Amniotic stem cell (primary cell): ENCODE measurements around the gene PVALEF.

ENCODE experiments used
- DNase-seq: peaks from one replicate; lab custom pipeline; 2025; lab: John Stamatoyannopoulos, UW

PVALEF gene

DNA sequence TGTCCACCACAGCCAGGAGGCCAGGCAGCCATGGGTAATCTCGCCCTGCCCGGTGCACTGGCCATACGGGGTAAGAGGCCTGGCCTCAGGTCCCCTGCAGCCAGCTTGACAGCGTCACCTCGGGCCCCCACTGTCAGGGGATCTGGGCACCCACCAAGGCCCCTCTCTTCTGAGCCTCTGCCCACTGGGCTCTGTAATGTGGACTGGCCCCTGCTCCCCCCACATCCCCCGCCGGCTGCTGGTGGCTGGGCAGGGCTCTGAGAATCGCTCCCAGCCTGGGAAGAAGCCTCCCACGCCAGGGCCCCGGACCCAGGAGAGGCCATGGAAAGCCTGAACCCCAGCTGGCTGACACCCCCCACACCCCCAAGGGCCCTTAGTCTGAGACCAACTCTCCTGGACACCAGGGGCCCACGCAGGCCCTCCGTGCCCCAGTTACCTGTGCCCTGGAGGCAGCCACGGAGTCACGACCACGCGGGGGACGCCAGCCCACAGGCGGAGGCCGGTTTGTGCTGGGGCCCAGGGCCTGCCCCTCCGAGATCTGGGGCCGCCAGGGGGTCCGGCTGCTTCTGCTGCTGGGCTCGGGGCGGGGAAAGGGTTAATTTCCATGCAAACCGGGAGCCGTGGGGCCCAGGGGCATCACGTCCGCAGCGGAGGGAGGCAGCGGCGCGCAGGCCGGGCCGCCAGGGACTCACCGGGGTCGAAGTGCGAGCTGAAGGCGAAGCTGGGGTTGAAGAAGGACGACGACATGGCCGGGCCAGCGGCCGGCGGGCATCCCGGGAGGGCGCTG lies at the start of gene PVALEF:
Gene PVALEF (plus strand): TSS at position 262 of the 787 bp plus-strand sequence. CDS start 15,720 bp downstream, outside the sequence.
- DNase-seq = no peak

DNA sequence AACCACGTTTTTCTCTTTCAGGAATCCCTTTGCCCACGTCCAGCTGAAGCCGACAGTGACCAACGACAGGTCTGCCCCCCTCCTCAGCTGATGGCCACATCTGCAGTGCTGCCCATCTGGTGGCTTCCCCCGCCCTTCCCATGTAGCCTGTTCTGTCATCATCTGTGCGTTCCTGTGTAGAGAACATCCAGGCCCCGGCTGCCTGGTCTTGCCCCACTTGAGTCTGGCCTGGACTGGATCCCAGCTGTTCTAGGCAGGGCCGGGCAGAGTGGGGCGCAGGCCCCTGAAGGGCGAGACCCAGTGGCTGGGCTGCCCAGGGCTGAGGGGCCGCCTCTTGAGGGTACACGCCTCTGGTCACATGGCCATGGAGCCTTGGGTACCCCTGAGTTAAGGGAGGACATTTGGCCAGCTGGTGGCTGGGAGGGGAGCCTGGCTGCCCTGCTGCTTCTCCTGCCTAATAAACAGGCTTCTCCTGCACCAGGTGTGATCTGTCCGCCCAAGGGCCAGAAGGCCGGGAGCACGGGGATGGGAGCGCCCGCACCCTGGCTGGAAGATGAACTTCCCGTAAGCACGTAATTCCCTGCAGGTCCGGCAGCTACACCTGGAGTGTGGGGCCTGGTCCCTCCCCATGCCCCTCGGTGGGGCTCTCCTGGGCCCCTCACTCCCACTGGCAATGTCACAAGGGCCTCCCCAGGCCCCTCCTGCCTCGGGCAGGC lies 49.4 kb upstream of the PVALEF start:
- no peak for DNase-seq

DNA sequence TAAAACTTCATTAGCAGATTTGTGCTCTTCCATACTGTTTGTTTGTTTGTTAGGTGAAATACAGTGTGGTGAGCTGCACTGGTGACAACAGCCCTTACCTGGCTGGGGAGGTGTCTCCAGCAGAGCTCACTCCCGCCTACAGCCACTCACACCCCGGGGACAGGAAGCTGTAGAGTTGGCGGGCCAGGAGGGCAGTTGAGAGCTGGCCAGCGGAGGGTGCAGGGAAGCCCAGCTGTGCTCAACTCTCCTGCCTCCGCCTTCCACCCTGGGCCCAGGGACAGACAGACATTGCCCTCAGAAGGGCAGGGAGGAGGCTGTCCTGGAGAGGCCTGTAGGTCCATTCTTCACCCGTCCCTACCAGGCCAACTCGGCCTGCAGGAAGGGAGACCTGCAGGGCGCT lies 48.6 kb upstream of the PVALEF start:
- DNase-seq = no peak

DNA sequence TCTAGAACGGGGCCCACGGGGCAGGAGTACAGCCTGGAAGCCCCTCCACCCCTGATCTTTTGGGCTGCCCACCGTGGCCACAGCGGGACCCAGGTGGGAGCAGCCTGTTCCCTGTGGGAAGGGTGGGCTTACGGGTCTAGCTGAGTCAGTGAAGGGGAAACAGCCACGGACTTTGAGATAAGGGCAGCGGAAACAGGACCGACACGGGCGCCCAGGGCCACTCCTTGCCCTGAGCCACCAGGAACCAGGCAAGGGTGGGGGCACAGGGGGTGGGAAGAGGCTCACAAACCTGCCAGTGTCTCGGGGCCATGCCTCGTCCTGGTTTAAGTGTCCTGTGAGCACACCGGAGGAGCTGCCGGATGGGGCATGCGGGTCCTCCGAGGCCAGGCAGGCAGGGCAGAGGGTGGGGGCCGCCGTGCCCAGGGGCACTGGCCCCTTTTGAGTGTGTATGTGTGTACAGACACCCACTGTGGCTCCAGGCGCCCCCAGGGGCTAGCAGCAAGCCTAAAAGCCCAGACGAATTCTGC lies 47.6 kb upstream of the PVALEF start:
- no peak for DNase-seq

DNA sequence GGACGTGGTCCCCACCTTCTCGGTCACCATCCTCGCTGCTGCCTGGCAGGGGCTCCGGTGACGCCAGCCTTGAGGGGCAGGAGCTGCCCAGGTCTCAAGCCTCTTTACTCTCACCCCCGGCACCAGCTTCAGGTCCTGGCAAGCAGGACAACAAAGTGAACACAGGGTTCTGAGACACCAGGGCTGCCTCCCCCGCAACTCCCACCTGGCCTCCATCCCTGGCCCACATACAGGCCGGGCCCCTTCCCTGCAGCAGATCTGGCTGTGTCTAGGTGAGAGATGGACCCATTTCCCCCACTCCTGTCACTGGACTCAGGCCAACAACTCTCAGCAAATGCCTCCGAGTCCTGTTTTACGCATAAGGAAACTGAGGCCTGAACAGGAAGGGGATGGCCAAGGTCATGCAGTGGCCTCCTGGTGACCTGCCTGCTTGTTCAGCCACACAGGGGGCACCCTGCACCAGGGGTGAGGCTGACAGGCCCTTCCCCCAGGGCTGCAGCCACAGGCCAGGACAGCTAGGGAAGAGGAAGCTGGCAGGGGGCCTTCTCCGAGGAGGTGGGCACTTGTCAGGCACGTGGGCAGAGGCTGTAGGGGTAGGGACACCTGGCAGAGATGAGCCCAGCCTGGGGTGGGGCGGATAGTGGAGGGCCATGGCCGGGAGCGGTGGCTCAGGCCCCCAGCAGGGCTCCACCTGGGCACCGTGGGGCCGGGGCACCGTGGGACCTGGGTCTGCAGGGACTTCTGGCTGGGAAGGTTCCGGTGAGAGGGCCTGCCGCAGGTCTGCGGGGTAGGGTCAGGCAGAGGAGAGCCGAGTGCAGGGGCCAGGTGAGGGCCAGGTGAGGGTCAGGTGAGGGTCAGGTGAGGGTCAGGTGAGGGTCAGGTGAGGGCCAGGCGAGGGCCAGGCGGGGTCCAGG lies 46.7 kb upstream of the PVALEF start:
- DNase-seq = no peak

DNA sequence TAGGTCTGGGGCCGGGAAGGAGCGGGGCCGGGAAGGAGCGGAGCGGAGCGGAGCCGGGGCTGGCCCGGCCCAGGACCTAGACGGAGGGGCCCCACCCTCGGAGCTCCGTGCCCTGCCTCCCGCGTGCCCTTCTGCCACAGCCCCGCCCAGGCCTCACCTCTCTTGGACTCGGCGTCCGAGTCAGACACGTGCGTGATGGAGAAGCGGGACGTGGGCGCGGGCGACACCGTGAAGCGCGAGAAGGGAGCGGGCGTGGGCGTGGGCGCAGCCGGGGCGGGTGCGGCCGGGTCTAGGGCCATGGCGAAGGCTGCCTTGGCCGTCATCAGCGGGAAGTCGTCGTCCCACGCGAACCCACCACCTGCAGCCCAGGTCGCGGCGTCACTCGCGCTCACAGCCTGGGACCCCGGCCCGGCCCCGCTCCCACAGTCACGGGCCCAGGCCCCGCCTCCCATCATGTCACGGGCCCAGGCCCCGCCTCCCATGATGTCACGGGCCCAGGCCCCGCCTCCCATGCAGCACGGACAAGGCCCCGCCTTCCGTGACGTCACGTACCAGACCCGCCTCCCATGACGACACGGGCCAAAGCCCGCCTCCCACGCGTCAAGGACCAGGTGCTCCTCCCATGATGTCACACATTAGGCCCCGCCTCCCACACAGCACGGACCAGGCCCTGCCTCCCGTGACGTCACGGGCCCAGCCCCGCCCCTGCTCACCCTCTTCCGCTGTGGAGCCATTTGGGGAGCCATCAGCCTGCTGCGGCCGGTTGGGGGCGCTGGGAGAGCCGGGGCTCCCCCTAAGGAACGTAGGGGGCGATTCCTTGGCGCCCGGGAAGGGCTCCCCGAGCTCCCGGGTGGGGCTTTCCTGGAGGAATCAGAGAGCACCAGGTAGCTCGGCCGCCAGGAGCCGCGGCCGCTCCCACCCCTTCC lies 45.8 kb upstream of the PVALEF start:
- DNase-seq = peak; percentile 86

DNA sequence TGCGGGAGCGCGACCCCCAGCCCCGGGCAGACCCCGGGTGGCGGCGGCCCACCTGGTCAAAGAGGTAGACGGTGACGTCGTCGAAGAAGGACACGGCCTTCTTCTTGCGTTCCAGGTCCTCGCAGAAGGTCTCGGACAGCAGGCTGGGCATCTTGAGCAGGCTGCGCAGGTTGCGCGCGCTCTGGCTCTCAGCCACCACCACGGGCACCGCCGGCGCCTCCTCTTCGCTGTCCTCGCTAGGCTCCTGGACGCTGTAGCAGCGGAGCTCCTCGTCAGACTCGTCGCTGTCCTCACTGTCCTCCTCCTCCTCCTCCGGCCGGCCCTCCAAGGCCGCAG lies 45.2 kb upstream of the PVALEF start:
- no peak for DNase-seq

DNA sequence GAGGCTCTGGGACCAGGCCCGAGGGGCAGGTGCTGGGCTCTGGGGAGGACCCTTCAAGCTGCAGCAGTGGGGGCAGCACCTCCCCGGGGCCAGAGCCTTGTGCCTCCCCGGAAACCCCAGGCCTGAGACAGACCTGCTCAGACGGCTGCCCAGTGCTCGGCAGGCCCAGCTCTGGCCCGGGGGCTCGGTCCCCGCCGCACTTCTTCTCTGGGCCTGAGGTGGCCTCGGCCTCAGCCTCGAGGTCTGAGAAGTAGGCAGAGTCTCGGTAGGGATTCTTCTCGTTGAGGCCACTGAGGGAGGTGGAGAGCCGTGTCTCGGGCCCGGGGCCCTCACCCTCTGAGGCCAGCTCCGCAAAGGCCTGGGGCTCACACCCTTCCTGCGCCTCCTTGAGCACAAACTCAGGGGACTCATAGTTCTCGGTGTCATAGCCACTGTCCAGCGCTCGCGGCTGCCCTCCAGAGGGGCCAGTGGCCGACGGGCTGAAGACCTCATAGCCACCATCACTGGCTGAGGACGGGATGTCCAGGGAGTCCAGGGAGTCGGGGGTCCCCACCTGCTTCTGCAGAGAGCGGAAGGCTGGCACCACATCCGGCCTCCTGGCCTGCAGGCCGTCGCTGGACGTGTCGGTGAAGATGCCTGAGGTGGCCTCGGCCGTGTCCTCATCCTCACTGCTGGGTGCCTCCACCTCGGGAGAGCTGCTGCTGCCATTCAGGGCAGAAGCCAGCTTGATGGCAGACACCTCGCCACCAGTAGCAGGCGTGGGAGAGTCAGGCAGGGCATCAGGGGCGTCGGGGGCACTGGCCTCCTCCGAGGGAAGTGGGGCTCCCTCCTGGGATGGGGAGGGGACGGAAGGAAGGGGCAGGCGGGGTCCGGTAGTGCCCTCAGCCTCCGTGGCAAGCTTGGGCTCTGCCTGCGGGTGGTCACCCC lies 44.3 kb upstream of the PVALEF start:
- DNase-seq = no peak

DNA sequence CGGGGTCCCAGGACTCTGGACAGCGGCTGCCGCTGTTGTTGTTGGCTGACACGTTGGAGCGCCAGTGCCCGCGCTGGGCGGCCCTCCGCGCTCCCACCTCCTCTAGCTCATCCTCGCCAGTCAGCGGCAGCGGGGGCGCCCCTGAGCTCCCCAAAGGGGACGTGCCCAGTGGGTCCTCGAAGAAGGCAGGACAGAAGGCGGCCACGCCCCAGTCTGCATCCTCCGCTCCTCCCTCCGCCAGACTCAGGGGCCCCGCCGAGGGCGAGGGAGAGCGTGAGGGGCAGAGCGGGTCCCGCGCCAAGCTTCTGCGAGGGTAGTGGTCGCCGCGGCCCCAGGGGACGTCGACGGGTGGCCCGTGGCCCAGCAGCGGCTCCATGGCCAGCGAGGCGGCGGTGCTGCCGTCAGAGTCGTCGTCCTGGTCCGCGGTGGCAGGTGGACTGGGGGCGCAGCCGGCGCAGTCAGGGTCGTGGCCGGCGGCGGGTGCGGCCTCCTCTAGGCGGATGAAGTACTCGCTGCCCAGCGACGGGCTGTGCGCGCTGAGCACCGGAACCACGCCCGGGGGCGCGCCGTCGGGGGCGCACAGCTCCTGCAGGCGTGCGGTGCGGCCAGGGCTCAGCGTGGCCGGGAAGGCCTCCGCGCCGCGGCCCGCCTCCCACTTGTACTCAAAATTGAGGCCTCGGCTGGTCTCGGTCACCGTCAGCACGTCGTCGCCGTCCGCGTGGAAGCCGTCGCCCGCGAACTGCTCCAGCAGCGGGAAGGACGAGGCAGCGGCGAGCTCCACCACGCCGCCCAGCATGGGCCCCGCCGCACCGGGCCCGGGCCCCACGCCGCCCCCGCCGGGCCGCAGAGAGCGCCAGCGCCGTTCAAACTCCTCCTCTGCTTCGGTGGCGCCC lies 43.2 kb upstream of the PVALEF start:
- DNase-seq = no peak

DNA sequence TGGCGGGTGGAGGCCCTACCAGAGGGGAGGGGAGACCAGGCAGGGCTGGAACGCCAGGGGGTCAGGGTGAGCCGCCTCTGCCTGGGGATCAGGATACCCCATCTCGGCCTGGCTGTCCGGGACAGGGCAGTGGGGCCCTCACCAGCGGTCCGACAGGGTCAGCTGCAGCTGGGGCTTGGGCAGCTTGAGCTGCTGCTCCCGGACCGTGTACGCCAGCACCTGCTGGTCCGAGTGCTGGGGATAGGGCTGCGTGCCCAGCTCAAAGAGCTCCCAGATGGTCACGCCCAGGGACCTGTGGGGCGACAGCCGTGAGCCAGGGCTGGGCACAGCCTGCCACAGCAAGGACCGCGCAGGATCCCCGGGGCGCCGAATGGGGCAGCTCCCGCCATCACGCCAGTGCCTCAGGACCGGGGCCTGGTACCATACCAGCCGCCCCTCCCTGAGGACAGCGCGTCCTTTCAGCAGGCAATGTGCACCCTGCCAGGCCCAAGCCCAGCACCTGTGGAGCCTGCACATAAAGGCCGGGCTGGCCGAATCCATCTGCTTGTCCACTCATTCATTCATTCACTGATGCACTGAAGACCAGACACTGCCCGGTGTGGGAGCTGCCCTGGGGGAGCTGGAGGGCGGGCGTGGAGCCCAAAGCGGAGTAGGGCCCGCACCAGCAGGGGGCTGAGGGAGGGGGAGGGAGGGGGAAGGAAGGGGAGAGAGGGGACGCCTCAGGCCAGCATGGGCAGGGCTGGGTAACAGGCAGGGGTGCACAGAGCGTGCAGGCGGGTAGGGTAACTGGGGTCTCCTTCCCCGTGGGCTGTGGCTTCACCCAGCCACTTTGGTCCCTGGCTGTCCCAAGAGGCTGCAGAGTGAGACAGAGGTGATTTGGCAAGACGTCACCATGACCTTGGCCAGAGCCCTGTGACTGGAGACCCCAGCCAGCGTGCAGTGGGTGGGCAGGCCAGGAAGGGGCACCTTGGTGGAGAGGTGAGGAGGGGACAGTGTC lies 42.0 kb upstream of the PVALEF start:
- DNase-seq = no peak

DNA sequence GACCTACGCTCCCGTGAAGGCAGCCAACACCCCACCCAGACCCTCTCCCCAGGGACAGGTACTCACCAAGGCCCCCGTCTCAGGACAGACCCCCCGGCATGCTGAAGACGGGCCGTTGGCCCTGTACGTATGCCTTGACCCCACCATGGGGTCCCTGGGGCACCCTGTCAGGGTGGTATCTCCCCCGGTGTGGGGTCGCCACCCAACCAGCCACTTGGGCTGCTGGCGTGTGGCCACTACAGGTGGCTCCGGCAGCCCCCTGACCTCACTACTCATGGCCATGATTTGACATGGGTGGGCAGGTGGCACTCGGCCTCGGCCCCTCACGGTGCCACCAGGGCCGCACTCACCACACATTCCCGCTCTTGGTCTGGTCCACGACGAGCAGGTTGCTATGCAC lies 40.9 kb upstream of the PVALEF start:
- DNase-seq = no peak

DNA sequence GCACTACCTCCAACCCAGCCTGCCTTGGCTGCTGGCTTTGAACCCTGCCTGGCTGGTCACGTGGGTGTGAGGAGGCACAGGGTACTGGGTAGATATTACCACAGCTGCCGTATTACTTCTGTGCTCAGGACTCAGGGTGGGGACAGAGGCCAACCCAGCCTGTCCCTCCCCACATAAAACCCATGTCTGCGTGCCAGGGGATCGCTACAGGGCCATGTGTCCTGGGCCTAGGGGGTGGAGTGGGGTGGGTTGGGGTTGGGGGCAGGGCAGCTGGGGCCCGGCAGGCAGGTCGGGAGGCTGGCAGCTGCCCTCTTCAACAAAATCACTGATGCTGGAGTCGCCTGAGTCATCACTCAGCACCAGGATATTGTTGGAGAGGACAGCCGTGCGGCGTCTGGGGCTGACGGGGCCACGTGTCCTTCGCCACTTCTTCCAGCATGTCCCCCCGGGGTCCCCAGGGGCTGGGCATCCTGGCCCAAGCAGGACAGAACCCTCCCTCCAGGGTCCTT lies 39.7 kb upstream of the PVALEF start:
- DNase-seq = no peak

DNA sequence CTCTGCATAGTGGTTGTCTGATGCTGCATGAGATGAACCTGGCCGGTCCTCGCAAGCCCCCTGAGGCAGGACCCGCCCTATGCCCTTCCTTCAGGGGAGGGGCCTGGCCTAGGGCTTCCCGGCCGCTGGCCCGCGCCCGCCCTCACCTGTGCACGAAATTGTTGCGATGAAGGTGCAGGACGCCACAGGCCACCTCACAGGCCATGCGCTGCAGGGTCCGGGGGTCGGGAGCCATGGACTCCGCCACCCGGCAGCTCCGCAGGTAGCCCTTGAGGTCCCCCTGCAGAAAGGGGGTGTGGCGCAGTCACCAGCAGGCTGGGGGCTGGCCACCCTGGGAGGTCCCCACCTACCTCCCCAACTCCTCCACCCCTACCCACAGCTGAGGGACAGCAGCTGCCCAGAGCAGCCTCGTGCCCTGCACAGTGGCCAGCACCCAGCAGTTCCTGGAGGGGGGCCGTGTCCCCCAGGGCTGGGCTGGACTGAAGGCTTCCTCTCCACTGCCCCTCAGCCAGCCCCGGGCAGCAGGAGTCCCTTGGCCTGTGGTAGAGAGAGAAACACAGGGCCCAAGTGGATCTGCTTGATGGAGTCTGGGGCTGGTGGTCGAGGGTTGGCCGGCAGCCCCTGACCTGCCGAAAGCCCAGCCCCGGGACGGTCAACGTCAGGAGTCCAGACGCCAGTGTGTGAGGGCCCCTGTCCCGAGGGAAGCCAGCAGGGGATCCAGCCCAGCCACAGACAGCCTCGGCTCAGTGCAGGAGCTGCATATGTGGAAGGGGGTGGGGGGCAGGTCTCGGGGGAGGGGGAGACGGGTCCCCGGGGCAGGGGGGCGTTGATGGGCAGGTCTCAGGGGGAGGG lies 38.8 kb upstream of the PVALEF start:
- no peak for DNase-seq

DNA sequence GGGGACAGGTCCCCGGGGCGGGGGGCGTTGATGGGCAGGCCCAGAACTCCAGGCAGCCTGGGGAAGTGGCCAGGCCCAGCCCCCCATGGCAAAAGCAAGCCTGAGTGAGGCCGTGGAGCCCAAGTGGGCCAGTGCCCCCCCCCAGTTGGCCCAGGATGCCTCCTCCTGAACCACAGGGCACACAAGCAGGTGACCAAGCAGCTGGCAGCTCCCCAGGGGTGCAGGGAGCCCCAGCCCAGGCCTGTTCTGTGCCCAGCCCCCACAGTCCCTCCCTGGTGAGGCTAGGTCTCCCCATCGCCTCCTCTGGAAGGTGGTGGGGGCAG lies 38.2 kb upstream of the PVALEF start:
- DNase-seq = no peak

DNA sequence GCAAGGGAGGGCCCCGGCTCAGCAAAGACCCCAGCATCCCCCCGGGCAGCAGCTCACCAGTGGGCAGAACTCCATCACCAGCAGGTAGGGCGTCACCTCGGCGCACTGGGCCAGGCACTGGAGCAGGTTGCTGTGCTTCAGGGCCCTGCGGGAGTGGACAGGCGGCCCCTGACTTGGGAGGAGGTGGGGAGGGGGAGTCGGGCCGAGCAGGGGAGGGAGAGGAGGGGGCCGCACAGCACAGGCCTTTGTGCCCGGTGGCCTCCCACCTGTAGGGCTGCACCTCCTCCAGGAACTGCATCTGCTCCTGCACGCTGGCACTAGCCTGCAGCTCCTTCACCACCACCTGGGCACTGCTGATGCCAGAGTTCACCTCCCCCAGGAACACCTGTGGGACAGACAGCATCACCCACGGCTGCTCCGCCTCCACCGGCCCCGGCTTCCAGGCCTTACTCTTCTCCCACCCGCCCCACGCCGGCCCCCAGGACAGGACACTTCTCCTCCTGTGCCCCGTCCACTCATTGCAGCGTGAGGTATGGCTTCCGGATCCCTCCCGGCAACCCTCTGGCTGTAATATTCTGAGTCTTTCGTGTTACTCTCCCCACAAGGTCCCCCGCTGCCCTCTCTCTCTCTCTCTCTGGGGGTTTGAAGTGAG lies 37.7 kb upstream of the PVALEF start:
- DNase-seq = no peak

DNA sequence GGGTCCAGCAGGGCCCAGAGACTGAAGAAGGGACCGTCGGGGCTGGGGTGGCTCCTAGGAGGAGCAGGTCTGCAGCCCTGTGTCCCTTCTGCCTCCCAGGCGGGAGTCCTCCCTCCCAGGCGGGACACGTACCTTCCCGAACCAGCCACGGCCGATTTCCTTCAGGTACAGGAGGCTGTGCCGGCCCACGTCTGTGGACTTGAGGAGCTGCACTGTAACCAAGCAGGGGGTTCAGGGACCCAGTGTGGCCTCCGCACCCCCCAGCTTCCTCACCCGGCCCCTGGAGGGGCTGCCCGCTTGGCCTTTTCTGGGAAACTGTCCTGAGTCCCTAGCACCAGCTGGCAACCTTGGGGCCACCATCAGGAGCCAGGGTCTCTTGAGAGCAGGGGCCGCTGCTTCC lies 37.0 kb upstream of the PVALEF start:
- no peak for DNase-seq
